ENCODE data around the gene CFAP46.
"Not testable (repeated sequence)": the region's sequence is repeated elsewhere in the genome, so short reads cannot be mapped to it uniquely, and the experiment has no call there.

Gene CFAP46

DNA sequence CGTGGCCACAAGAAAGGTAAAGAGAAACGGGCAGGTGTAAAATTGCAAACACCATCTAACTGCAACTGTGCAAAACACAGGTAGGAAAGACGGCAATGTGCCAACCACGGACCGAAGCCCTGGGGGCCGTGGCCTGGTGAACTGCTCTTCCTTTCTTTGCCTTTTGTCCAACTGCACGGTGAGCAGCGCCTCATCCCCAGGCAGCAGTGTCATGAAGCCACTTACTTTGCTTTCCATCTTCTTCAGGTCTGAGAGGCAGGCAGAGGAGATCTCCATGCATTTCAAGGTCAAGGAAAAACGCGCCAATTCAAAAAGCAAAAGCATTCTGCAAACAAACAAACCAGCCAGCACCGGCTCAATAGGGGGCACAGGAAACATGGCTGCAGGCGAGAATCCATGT is 12.9 kb downstream of the CFAP46 start:
- DNase-seq (ENCODE audit: low read depth in 1 of 2, low spot score in 1 of 2) = no peak

DNA sequence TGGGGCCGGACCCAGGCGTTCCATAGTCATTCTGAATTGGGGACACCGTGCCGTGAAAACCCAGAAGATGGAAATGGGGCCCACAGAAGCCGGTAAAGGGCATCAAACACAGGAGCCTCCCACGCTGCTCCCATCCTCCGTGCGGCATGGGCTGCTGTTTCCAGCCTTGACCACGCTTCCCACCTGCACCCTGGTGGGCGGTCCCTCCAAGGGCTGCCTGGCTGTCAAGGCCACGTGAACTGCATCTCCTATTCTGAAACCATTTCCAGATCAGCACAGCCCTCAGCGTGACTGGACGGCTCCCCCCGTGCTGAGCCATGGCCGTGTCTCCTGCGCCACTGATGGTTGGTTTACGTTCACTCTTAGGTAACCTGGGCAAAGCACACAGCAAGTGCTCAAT is 14.1 kb downstream of the CFAP46 start:
- no peak for DNase-seq (ENCODE audit: low read depth in 1 of 2, low spot score in 1 of 2)

- DNase-seq (ENCODE audit: low read depth in 1 of 2, low spot score in 1 of 2) = no peak
Observed at GRCh38 chr10:132927824-132928223, 14.5 kb downstream of the CFAP46 start.

DNA sequence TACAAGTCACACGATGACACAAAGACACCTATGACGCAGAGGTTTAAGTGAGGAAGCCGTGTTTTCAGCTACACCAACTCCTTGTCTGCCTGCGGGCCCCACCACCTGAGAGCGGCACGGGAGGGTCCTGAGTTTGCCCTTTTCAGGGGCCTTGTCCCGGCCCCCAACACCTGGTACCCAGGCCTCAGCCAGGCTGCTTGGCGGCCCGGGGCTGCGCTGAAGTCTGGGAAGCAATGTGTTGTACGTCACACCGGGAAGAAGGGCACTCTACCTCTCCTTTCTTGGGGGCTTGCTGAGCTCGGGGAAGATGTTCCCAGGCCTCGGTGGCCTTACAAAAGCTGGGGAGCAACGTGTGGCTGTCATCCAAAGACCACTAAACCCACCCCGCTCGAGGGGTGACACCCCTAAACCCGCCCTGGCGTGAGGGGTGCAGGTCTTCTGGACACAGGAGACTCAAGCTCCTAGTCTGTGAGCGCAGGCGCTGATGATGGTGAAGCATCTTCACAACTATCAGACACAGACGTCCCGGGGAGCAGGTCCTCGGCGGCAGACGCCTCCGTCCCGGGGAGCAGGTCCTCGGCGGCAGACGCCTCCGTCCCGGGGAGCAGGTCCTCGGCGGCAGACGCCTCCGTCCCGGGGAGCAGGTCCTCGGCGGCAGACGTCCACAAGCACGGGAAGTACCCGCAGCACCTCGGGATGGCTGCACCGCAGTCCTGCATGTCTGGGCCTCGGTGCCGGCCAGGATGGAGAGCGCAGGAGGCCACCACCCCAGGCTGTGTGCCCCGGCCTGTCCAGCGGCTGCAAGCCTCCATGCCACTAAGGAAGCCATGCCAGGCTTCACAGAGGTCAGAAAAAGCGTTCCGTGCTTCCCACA is 15.4 kb downstream of the CFAP46 start:
- no peak for DNase-seq (ENCODE audit: low read depth in 1 of 2, low spot score in 1 of 2)

DNA sequence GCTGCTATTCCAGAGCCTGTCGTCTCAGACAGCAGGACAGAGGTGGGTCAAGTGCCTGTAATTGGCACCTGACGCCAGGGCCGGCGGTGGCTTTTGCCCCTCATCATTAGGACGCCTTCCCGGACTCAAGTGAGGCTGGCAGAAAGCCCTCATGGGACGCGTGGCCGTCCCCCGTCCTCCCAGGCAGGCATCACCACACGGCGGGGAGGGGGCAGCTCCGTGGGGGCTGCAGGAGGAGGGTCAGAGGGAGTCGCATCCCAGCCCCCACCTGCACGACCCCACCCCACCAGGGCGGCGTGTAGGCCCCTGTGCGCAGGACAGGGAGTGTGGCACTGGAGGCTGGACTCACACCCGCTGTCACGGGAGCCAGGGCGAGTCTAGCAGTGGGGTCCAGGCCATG is 16.3 kb downstream of the CFAP46 start:
- no peak for DNase-seq (ENCODE audit: low read depth in 1 of 2, low spot score in 1 of 2)

DNA sequence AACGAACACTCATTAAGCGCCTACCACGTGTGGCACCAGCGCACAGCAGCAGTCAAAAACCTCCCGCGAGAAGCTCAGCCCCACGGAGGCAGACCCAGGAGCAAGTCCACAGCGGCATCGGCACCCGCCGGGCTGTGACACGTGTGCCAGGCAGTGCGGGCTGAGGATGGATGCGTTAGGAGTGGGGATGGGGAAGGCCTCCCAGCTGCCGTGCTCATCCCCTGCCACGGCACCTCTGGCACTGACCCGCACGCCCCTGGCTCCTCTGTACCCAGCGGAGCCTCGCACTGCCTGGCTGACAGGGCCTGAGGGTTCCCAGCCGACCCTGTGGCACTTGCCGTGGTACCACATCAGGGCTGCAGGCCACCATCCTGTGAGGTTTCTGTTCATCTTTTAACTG is 16.8 kb downstream of the CFAP46 start:
- no peak for DNase-seq (ENCODE audit: low read depth in 1 of 2, low spot score in 1 of 2)

GRCh38 chr10:132925071-132925561 is 17.3 kb downstream of the CFAP46 start:
- DNase-seq (ENCODE audit: low read depth in 1 of 2, low spot score in 1 of 2) = no peak

- no peak for DNase-seq (ENCODE audit: low read depth in 1 of 2, low spot score in 1 of 2)
Observed at GRCh38 chr10:132924046-132924952, 18.1 kb downstream of the CFAP46 start.

DNA sequence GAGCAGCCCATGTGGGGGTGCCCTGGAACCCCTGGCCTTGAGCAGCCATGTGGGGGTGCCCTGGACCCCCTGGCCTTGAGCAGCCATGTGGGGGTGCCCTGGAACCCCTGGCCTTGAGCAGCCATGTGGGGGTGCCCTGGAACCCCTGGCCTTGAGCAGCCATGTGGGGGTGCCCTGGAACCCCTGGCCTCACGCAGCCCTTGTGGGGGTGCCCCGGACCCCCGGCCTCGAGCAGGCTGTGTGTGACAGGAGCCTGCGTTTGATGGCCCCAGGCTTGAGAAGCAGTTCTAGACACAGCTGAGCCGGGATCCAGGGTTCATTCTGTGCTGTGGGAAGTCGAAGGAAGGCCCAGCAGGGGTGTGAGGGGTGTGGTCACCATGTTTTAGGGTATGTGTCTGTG is 19.0 kb downstream of the CFAP46 start:
- not testable (repeated sequence) for DNase-seq (ENCODE audit: low read depth in 1 of 2, low spot score in 1 of 2)

- DNase-seq (ENCODE audit: low read depth in 1 of 2, low spot score in 1 of 2) = no peak
Observed at GRCh38 chr10:132922872-132923271, 19.5 kb downstream of the CFAP46 start.

DNA sequence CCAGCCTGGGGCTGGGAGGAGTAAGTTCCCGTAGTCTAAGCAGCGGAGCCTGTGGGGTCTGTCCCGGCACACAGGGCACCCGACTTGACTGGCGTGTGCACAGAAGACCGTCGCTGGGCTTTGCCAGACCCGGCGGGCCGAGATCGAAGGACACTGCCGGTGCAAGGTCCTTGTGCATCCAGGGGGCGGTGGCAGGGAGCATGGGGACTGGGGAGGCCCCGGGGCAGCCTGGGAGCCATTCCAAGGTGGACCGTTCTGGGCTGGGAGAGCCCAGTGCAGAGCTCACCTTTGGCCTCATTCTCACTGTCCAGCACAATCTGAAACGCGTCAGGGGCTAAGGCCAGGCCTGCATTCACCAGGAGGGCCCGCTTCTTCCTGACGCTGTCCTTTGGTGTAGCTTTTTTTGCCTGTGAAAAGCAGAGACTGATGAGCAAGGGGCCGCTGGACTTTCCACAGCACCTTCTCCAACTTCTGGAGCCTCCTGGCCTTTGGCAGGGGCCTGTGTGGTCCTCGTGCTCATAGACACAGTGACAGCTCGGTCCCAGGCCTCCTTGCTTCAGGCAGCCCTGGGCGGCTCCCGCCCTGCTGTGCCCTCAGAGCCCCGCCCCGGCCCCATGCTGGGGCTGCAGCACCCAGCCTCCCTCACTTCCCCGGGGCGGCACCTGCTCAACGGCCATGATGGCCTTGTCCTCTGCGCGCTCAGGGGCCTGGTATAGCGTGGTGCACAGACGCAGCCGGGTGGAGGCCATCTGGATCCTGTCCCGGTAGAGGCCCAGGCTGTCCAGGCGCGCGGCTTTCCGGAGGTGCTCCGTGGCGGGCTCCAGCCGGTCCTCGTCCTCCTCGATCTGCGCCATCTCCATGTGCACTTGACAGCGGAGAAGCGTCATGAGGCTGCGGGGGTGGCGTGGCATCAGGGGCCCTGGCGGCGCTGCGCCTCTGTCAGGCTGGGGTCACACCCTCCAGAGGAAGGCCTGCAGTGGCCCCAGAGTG is 20.3 kb downstream of the CFAP46 start:
- DNase-seq (ENCODE audit: low read depth in 1 of 2, low spot score in 1 of 2) = no peak

GRCh38 chr10:132921086-132921485 is 21.3 kb downstream of the CFAP46 start:
- DNase-seq (ENCODE audit: low read depth in 1 of 2, low spot score in 1 of 2) = no peak

GRCh38 chr10:132920101-132920925 is 22.1 kb downstream of the CFAP46 start:
- DNase-seq (ENCODE audit: low read depth in 1 of 2, low spot score in 1 of 2) = no peak

GRCh38 chr10:132919374-132920100 is 22.8 kb downstream of the CFAP46 start:
- DNase-seq (ENCODE audit: low read depth in 1 of 2, low spot score in 1 of 2) = no peak

DNA sequence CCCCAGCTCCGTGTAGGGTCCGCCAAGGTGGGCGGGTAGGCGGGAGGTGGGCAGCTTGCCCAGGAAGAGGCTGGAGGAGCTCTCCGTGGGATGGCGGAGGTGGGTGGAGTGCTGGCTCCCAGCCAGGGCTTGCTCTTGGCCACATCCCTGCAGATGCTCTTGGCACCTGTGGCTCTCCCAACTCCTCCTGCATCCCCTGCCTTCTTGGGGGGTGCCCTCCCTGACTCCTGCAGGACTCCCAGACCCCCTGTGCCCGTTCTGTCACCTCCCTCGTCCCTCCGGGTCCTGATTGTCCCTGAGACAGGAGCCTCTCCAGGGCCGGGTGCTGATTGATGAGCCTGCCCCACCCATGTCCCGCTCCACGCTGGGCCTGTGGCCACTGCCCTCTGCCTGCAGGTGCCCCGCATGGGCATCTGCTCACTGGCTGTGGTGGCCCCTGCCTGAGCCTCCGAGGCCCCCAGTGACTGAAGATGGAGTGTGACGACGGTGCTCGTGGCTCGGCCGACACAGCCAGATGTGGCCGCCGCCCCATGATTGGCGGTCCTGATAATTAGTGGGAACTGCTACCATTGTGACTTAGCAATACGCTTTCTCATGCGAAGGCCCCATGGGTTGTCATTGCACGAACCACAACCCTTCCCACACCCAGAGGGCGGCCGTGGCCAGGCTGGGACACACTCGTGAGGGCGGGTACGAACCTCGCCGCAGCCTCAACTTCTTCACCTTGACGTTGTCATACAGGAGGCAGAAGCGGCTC is 23.6 kb downstream of the CFAP46 start:
- DNase-seq (ENCODE audit: low read depth in 1 of 2, low spot score in 1 of 2) = no peak

DNA sequence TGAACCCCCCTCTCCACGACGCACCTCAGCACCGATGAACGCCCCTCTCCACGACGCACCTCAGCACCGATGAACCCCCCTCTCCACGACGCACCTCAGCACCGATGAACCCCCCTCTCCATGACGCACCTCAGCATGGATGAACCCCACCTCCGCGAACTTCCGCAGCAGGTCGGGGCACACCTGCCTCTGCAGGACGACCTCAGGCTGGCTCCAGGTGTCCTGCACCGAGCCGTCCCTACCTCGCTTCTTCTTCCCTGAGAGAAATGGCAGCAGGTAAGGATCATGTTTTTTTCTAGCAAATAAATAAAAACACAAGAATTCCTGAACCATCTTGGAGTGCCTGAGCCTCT is 24.1 kb downstream of the CFAP46 start:
- no peak for DNase-seq (ENCODE audit: low read depth in 1 of 2, low spot score in 1 of 2)

DNA sequence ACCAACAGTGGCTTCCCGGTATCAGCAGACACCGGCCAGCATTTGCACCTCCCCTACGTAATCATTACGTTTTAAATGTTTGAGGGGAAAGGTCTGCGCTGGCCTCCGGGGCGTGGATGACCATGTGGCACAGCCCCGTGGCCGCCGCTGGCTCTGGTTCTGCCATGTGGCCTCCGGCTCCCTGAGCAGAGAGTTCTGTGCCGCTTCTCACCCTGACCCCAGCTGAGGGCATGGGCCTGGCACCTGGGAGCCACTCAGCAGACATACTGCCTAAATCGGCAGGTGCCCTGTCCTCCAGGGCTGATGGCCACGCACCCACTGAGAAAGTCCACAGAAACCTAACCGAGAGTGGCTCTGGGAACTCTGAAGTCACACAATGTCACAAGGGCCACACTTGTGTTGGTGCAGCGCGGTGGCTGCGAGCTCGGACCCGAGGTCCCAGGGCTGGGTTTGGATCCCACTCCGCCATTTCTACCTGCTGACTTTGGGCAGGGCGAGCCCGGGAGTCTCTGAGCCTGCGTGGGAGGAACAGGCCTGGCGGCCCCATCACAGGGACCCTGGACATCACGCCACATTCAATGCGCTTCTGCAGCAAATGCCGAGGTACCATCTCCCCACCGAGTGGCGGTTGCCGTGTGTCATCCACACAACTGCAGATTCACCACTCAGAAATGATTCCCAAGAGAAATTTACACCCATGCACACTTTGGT is 25.3 kb downstream of the CFAP46 start:
- no peak for DNase-seq (ENCODE audit: low read depth in 1 of 2, low spot score in 1 of 2)

DNA sequence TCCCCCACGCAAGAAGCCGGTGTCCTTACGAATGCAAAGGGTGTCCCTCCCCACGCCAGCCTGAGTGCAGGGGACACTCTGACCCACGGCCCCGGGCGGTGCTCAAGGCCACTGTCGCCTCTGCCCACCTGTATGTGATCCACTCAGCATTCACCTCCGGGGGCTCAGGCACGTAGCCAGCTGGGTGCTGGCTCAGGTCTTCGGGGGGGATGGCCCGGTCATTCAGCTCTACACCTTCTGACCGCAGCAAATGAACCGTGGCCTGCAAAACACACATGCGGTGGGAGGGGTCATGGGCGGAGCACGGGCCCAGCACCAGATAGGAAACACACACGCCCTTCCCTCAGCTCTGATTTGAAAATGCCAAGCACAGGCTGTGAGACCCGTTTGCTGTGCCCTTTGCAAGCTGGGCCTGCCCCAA is 25.9 kb downstream of the CFAP46 start:
- no peak for DNase-seq (ENCODE audit: low read depth in 1 of 2, low spot score in 1 of 2)

All from activated CD4-positive, alpha-beta T cell treated with anti-CD3 and anti-CD28 coated beads, Interleukin-2, amount 50 U/mL, for 24 hours (primary cell).